H9 (cell line): ENCODE data around the gene ZKSCAN4. TPM values are rescaled to one million over a fixed set of nuclear protein-coding genes. Genes with fewer than 3 reads are reported as not detected.

Experiments used
- DNase-seq: peaks from one replicate; pipeline ENCODE4 v3.0.0-alpha.2; 2017
- H2AFZ ChIP-seq: one replicate; pipeline ENCODE4 v1.6.1; 2013; ENCODE audit warnings: mild to moderate bottlenecking, low read length, control low read depth, moderate library complexity
- H2AK5ac ChIP-seq: 2 replicates; pipeline ENCODE4 v1.6.1; 2013; ENCODE audit warnings: low read length, control low read depth, mixed read lengths; ENCODE audit not compliant: insufficient read length
- H2BK120ac ChIP-seq: one replicate; pipeline ENCODE4 v1.6.1; 2013; ENCODE audit warnings: low read depth, mild to moderate bottlenecking, low read length, control low read depth, inconsistent platforms; ENCODE audit not compliant: poor library complexity, severe bottlenecking
- H2BK12ac ChIP-seq: 2 replicates; pipeline ENCODE4 v1.6.1; 2013; ENCODE audit warnings: low read length, control low read depth, mixed read lengths, low read depth; ENCODE audit not compliant: insufficient read length
- H2BK15ac ChIP-seq: 2 replicates; pipeline ENCODE4 v1.6.1; 2013; ENCODE audit warnings: low read depth, low read length, control low read depth
- H2BK20ac ChIP-seq: one replicate; pipeline ENCODE4 v1.6.1; 2013; ENCODE audit warnings: low read depth, mild to moderate bottlenecking, low read length, control low read depth, inconsistent platforms; ENCODE audit not compliant: poor library complexity, severe bottlenecking
- H2BK5ac ChIP-seq: 2 replicates; pipeline ENCODE4 v1.6.1; 2013; ENCODE audit warnings: low read length, control low read depth, mixed read lengths; ENCODE audit not compliant: insufficient read length
- H3K14ac ChIP-seq: 2 replicates; pipeline ENCODE4 v1.6.1; 2013; ENCODE audit warnings: low read length, control low read depth; ENCODE audit not compliant: insufficient read depth
- H3K18ac ChIP-seq: 2 replicates; pipeline ENCODE4 v1.6.1; 2013; ENCODE audit warnings: low read depth, mild to moderate bottlenecking, mixed read lengths, low read length, control low read depth; ENCODE audit not compliant: insufficient read length
- H3K23ac ChIP-seq: 2 replicates; pipeline ENCODE4 v1.6.1; 2013; ENCODE audit warnings: low read length, control low read depth, mixed read lengths, low read depth; ENCODE audit not compliant: insufficient read length
- H3K23me2 ChIP-seq: 2 replicates; pipeline ENCODE4 v1.6.1; 2013; ENCODE audit warnings: low read depth, mild to moderate bottlenecking, mixed read lengths, low read length, control low read depth; ENCODE audit not compliant: insufficient read length, poor library complexity, severe bottlenecking
- H3K27ac ChIP-seq: 2 replicates; pipeline ENCODE4 v1.5.1; 2013; ENCODE audit warnings: low read length, control low read depth, mixed read lengths, low read depth; ENCODE audit not compliant: insufficient read length
- H3K27me3 ChIP-seq: 2 replicates; pipeline ENCODE4 v1.6.1; 2013; ENCODE audit warnings: low read length, control low read depth, inconsistent platforms; ENCODE audit not compliant: insufficient read depth
- H3K4ac ChIP-seq: 2 replicates; pipeline ENCODE4 v1.6.1; 2013; ENCODE audit warnings: low read depth, mild to moderate bottlenecking, control low read depth, inconsistent platforms, low read length, moderate library complexity
- H3K4me1 ChIP-seq: 2 replicates; pipeline ENCODE4 v1.6.1; 2013; ENCODE audit warnings: low read length, control low read depth, inconsistent platforms; ENCODE audit not compliant: insufficient read depth
- H3K4me2 ChIP-seq: 2 replicates; pipeline ENCODE4 v1.6.1; 2013; ENCODE audit warnings: low read length, control low read depth, mixed read lengths; ENCODE audit not compliant: insufficient read length, insufficient read depth
- H3K56ac ChIP-seq: 2 replicates; pipeline ENCODE4 v1.6.1; 2013; ENCODE audit warnings: low read depth, mild to moderate bottlenecking, mixed read lengths, low read length, control low read depth; ENCODE audit not compliant: insufficient read length
- H3K79me1 ChIP-seq: 2 replicates; pipeline ENCODE4 v1.6.1; 2013; ENCODE audit warnings: low read depth, mild to moderate bottlenecking, moderate library complexity, low read length, control low read depth, inconsistent platforms; ENCODE audit not compliant: insufficient read depth, poor library complexity, severe bottlenecking
- H3K79me2 ChIP-seq: 2 replicates; pipeline ENCODE4 v1.6.1; 2013; ENCODE audit warnings: low read length, control low read depth, inconsistent platforms; ENCODE audit not compliant: insufficient read depth
- H3K9ac ChIP-seq: 2 replicates; pipeline ENCODE4 v1.6.1; 2013; ENCODE audit warnings: low read length, control low read depth, mixed read lengths; ENCODE audit not compliant: insufficient read length; ENCODE audit errors: extremely low read depth
- H3K9me3 ChIP-seq: one replicate; pipeline ENCODE4 v1.6.1; 2013; ENCODE audit warnings: low read depth, low read length, inconsistent platforms; ENCODE audit not compliant: control insufficient read depth
- H3T11ph ChIP-seq: one replicate; pipeline ENCODE4 v1.6.1; 2013; ENCODE audit warnings: mild to moderate bottlenecking, low read length, control low read depth, inconsistent platforms
- H4K20me1 ChIP-seq: one replicate; pipeline ENCODE4 v1.6.1; 2013; ENCODE audit not compliant: control insufficient read depth, insufficient read length, insufficient read depth
- H4K5ac ChIP-seq: 2 replicates; pipeline ENCODE4 v1.6.1; 2013; ENCODE audit warnings: low read depth, mild to moderate bottlenecking, mixed read lengths, low read length, control low read depth; ENCODE audit not compliant: insufficient read length
- H4K8ac ChIP-seq: replicated peaks from 2 replicates; pipeline ENCODE4 v1.6.1; 2013; ENCODE audit warnings: low read length, control low read depth, mixed read lengths, low read depth; ENCODE audit not compliant: insufficient read length
- H4K91ac ChIP-seq: 2 replicates; pipeline ENCODE4 v1.6.1; 2013; ENCODE audit warnings: low read depth, mild to moderate bottlenecking, moderate library complexity, mixed read lengths, low read length, control low read depth; ENCODE audit not compliant: insufficient read length
- H3K27ac Mint-ChIP-seq, 3 experiments: 2 replicates in 2 of 3; 3 replicates in 1 of 3; pipeline ENCODE4 v1.8.0; 2020 to 2021; ENCODE audit warnings: mixed read lengths in 3 of 3, mild to moderate bottlenecking in 1 of 3, moderate library complexity in 1 of 3
- H3K27me3 Mint-ChIP-seq: 2 replicates; pipeline ENCODE4 v1.8.0; 2021; ENCODE audit warnings: low read depth, mild to moderate bottlenecking, moderate library complexity, mixed read lengths
- H3K36me3 Mint-ChIP-seq, 3 experiments: 2 replicates in 2 of 3; 3 replicates in 1 of 3; pipeline ENCODE4 v1.8.0; 2020 to 2021; ENCODE audit warnings: low read depth in 3 of 3, mixed read lengths in 3 of 3; ENCODE audit not compliant: insufficient read depth in 1 of 3
- H3K4me1 Mint-ChIP-seq, 2 experiments: 2 replicates each; pipeline ENCODE4 v1.8.0; 2020; ENCODE audit warnings: mixed read lengths in 2 of 2
- H3K4me3 Mint-ChIP-seq, 2 experiments: 2 replicates in 1 of 2; 3 replicates in 1 of 2; pipeline ENCODE4 v1.8.0; 2020 to 2021; ENCODE audit warnings: mild to moderate bottlenecking in 2 of 2, mixed read lengths in 2 of 2, moderate library complexity in 1 of 2
- H3K9me3 Mint-ChIP-seq, 2 experiments: 2 replicates in 1 of 2; 3 replicates in 1 of 2; pipeline ENCODE4 v1.8.0; 2020; ENCODE audit warnings: mild to moderate bottlenecking in 2 of 2, mixed read lengths in 2 of 2, moderate library complexity in 1 of 2
- WGBS: extraction: QIAGEN DNeasy Blood & Tissue Kit; methylation state at CpG from one replicate; pipeline ENCODE4 v1.1.7; 2013; ENCODE audit warnings: missing lambda C conversion rate, low lambda C conversion rate, mixed read lengths; ENCODE audit not compliant: insufficient read length; ENCODE audit errors: extremely low coverage; 5-methylcytosine and 5-hydroxymethylcytosine counted together
- total RNA-seq: library from RNA; stranded (reverse); gene quantifications from 2 replicates; pipeline ENCODE4 v1.2.1, GENCODE V29; 2021
- TF ChIP-seq, protein P1 (sequence below): fragments of 200-600 bp; sonication (generic); conservative IDR thresholded peaks from 3 replicates; pipeline ENCODE4 v1.8.0; 2021; ENCODE audit warnings: antibody characterized with exemption, mild to moderate bottlenecking

ZKSCAN4 gene
- total RNA-seq, 1 experiment from 2014 or later = 8.8 TPM

DNA sequence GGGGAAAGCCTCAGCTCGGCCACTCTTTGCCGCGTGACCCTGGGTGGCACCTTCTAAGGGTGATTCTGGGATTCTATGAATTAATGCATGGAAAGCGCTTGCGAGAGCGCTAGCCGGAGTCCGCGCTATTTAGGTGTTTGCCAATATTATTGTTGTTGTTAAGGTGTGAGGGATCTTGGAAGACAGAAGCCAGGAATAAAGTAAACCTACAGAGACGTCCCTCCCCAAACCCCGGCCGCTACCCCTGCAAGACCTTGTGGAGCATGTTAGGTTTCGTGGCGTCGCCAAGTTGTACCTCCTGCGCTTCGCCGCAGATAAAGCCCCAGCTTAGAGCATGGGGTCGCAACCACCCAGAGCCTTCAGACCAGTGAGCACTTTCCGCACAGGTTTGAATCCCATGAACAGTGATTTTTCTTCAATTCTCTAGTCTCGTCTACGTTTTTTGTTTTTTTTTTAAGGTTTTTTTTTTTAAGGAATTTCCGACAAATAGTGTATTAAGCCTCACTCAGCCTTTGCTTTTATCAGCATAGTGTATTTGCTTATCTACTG lies 43.9 kb downstream of the ZKSCAN4 start:
- H3K27me3 ChIP-seq = peaks cover 47% of the 10 kb centered on the region
- H4K8ac ChIP-seq = no peak overlapping the region
- H4K91ac ChIP-seq = no peak overlapping the region
- H2AFZ ChIP-seq = no peak overlapping the region
- H3K27me3 Mint-ChIP-seq = peaks cover 97% of the 10 kb centered on the region
- peak overlapping the region; percentile 76 to 96 for H3K4me3 Mint-ChIP-seq
- no peaks in the 10 kb centered on the region for H3K79me2 ChIP-seq
- no peak overlapping the region for H3T11ph ChIP-seq
- no peak overlapping the region for H4K5ac ChIP-seq
- peak; percentile 61 for DNase-seq
- no peak overlapping the region for H2BK15ac ChIP-seq
- H2BK20ac ChIP-seq = no peak overlapping the region
- H3K23ac ChIP-seq = no peak overlapping the region
- TF ChIP-seq, protein P1, sequence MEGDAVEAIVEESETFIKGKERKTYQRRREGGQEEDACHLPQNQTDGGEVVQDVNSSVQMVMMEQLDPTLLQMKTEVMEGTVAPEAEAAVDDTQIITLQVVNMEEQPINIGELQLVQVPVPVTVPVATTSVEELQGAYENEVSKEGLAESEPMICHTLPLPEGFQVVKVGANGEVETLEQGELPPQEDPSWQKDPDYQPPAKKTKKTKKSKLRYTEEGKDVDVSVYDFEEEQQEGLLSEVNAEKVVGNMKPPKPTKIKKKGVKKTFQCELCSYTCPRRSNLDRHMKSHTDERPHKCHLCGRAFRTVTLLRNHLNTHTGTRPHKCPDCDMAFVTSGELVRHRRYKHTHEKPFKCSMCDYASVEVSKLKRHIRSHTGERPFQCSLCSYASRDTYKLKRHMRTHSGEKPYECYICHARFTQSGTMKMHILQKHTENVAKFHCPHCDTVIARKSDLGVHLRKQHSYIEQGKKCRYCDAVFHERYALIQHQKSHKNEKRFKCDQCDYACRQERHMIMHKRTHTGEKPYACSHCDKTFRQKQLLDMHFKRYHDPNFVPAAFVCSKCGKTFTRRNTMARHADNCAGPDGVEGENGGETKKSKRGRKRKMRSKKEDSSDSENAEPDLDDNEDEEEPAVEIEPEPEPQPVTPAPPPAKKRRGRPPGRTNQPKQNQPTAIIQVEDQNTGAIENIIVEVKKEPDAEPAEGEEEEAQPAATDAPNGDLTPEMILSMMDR = no peak
- no peak overlapping the region for H2AK5ac ChIP-seq
- no peak overlapping the region for H2BK12ac ChIP-seq
- H3K18ac ChIP-seq = no peak overlapping the region
- no peak overlapping the region for H3K9ac ChIP-seq
- peaks cover under 1% of the 10 kb centered on the region; the same call in 1 of the 2 replicates for H3K4me1 ChIP-seq
- H3K9me3 Mint-ChIP-seq = peaks cover 0 to 7% of the 10 kb centered on the region in 2 experiments; a peak in 1 of 5 replicates
- H3K79me1 ChIP-seq = no peaks in the 10 kb centered on the region
- H4K20me1 ChIP-seq = peaks cover under 1% of the 10 kb centered on the region
- peak overlapping the region; percentile 97 for H3K4me2 ChIP-seq
- peaks cover 21 to 32% of the 10 kb centered on the region in 2 experiments for H3K4me1 Mint-ChIP-seq
- H3K14ac ChIP-seq = no peak overlapping the region
- peaks cover 0 to 1% (median 0%) of the 10 kb centered on the region in 3 experiments; a peak in 1 of 7 replicates for H3K36me3 Mint-ChIP-seq
- WGBS = no CpG with 5 or more reads among the region's 23 CpGs
- H3K27ac ChIP-seq = no peak overlapping the region
- H3K27ac Mint-ChIP-seq = no peak overlapping the region
- H3K23me2 ChIP-seq = peaks cover 6% of the 10 kb centered on the region
- H3K4ac ChIP-seq = no peak overlapping the region
- H2BK5ac ChIP-seq = no peak overlapping the region
- no peaks in the 10 kb centered on the region for H3K9me3 ChIP-seq
- no peak overlapping the region for H2BK120ac ChIP-seq
- no peak overlapping the region for H3K56ac ChIP-seq
